Measurements from ENCODE around the gene FPR1. TPM values are rescaled to one million over a fixed set of nuclear protein-coding genes. Genes with fewer than 3 reads are reported as not detected.

Gene FPR1
- total and polyA plus RNA-seq, 2 donors = 3.6 to 4.7 TPM

DNA sequence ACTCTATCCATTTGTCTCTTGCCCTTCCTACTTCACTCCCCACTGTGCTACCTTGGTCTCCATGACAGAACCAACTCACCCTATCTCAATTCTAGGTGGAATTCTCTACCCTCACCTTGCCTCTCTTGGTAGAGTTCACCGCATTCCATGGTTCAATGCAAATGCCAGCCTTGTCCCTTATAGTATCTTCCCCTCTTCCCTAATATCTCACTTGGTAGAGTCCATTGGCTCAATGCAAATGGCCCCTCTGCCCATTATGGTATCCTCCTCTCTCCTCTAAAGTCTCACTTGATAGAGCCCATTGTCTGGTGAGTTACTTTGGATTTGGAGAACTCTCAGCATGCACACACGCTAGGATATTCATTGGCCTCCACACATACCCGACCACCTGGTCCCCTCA is 35.8 kb downstream of the FPR1 start:
- 97% methylated on average over 3 of the region's 3 CpGs for WGBS
- DNase-seq (ENCODE audit: low read depth in 6 of 9, low spot score in 9 of 9) = no peak
- Histone ChIP-seq H3K4me1 (ENCODE audit: control insufficient read depth in 2 of 2, insufficient read depth in 2 of 2, low read length in 2 of 2) (no peaks in the 10 kb centered on the region), H3K27me3 (ENCODE audit: control insufficient read depth in 2 of 2, insufficient read depth in 1 of 2, low read length in 1 of 2) (peaks cover 16 to 34% of the 10 kb centered on the region in 2 donors), H3K4me3 (ENCODE audit: low read length in 2 of 2) (no peak overlapping the region), H3K9me3 (ENCODE audit: control insufficient read depth in 2 of 2, insufficient read depth in 1 of 2, low read length in 1 of 2) (no peaks in the 10 kb centered on the region), H3K36me3 (ENCODE audit: control insufficient read depth in 2 of 2, insufficient read depth in 2 of 2, low read length in 1 of 2) (no peaks in the 10 kb centered on the region), H3K27ac (ENCODE audit: low read depth in 1 of 2, low read length in 1 of 2) (no peak overlapping the region)

DNA sequence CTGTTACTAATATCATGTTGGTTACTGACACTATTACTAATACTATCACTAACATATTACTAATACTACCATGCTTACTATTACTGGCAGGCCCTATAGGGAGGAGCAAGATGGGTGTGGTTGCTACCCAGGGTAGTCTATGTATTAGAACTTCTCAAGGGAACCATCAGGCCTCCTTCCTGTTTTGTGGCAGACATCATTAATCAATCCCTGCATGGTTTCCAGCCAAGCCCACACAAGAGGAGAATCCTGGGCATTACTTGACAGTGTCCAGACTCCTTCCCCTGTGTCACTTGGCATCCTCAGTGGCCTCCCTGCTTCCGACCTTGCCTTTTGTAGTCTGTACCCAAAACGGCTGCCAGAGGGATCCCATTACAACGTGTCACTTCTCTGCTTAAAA is 36.8 kb downstream of the FPR1 start:
- no peak for DNase-seq (ENCODE audit: low read depth in 6 of 9, low spot score in 9 of 9)
- 95% methylated on average over 3 of the region's 3 CpGs for whole genome bisulfite sequencing
- Histone ChIP-seq H3K27ac (ENCODE audit: low read depth in 1 of 2, low read length in 1 of 2) (no peak overlapping the region), H3K4me1 (ENCODE audit: control insufficient read depth in 2 of 2, insufficient read depth in 2 of 2, low read length in 2 of 2) (no peaks in the 10 kb centered on the region), H3K4me3 (ENCODE audit: low read length in 2 of 2) (no peak overlapping the region), H3K36me3 (ENCODE audit: control insufficient read depth in 2 of 2, insufficient read depth in 2 of 2, low read length in 1 of 2) (no peaks in the 10 kb centered on the region), H3K27me3 (ENCODE audit: control insufficient read depth in 2 of 2, insufficient read depth in 1 of 2, low read length in 1 of 2) (peaks cover 14 to 25% of the 10 kb centered on the region in 2 donors), H3K9me3 (ENCODE audit: control insufficient read depth in 2 of 2, insufficient read depth in 1 of 2, low read length in 1 of 2) (no peaks in the 10 kb centered on the region)

DNA sequence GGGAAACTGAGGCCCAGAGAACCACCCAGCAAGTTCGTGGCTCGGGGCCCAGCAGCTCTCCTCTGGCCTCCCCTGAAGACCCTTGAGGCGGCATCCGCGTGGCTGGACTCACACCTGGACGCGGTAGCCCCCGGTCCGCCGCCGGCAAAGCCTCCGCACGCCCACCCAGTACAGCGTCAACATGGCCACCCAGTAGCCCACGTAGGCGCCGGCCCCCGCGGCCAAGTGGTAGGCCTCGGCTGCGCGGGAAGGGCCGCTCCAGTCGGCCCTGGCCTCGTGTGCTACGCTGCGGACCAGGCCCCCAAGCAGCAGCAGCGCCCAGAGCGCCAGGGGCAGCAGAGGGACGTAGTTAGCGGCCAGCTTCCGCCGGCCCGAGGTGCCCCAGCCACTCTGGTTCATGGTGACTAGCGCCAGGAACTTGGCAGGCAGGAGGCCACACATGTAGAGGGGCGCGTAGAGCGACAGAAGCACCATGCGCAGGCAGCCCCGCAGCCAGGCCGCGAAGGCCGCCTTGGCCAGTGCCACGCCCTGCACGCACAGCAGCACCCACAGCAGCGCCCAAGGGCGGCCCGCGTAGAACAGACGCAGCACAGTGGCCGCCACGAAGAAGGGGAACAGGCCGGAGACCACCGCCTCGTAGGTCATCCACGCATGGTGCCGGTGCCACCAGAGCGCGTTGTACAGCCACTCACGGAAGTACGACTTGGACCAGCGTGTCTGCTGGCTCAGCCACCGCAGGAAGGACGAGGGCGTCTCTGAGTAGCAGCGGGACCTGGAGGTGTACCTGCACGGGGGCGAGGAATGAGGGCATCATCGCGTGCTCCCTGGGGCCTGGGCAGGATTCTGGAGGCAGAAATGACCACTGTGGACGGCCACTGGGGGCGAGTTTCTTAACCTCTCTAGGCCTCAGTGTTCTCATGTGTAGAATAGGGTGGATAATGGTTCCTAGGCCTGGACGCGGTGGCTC is 38.1 kb downstream of the FPR1 start:
- Histone ChIP-seq H3K27me3 (ENCODE audit: control insufficient read depth in 2 of 2, insufficient read depth in 1 of 2, low read length in 1 of 2) (peaks cover 3 to 14% of the 10 kb centered on the region in 2 donors), H3K27ac (ENCODE audit: low read depth in 1 of 2, low read length in 1 of 2) (no peak overlapping the region), H3K4me3 (ENCODE audit: low read length in 2 of 2) (no peak overlapping the region), H3K4me1 (ENCODE audit: control insufficient read depth in 2 of 2, insufficient read depth in 2 of 2, low read length in 2 of 2) (no peaks in the 10 kb centered on the region), H3K36me3 (ENCODE audit: control insufficient read depth in 2 of 2, insufficient read depth in 2 of 2, low read length in 1 of 2) (no peaks in the 10 kb centered on the region), H3K9me3 (ENCODE audit: control insufficient read depth in 2 of 2, insufficient read depth in 1 of 2, low read length in 1 of 2) (no peaks in the 10 kb centered on the region)
- WGBS = 96% methylated on average over 74 of the region's 74 CpGs
- no peak for DNase-seq (ENCODE audit: low read depth in 6 of 9, low spot score in 9 of 9)

DNA sequence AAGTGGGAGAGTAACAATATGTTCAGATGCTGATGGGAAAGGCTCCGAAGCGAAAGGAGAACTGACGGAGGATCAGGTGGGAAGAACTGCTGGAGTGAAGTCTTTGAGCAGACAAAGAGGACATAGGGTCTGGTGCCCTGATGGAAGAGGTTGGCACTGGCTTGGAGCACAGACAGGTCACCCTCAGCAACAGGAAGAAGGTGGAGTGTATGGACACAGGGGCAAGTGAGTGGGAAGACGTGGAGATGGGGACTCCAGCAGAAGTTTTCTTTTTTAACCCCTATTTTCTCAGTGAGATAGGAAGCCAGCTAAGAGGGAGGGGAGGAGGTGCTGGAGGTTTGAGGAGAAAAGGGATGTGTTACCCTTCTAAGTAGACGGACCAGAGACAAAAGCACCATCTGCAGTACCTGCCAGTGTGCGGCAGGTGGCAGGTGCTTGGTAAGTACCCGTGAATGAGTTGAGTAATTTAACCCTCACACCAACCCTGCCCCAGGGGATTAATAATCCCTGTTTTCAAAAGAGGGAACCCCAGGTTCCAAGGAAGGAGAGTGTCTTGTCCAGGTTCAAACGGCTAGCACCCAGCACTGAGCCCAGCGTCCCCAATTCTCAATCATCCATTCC is 39.1 kb downstream of the FPR1 start:
- Histone ChIP-seq H3K27ac (ENCODE audit: low read depth in 1 of 2, low read length in 1 of 2) (no peak overlapping the region), H3K36me3 (ENCODE audit: control insufficient read depth in 2 of 2, insufficient read depth in 2 of 2, low read length in 1 of 2) (no peaks in the 10 kb centered on the region), H3K4me1 (ENCODE audit: control insufficient read depth in 2 of 2, insufficient read depth in 2 of 2, low read length in 2 of 2) (no peaks in the 10 kb centered on the region), H3K4me3 (ENCODE audit: low read length in 2 of 2) (no peak overlapping the region), H3K9me3 (ENCODE audit: control insufficient read depth in 2 of 2, insufficient read depth in 1 of 2, low read length in 1 of 2) (no peaks in the 10 kb centered on the region), H3K27me3 (ENCODE audit: control insufficient read depth in 2 of 2, insufficient read depth in 1 of 2, low read length in 1 of 2) (peaks cover 3 to 6% of the 10 kb centered on the region in 2 donors)
- WGBS = 56% methylated on average over 9 of the region's 9 CpGs
- peak in 1 of 9 donors; percentile 22 for DNase-seq (ENCODE audit: low read depth in 6 of 9, low spot score in 9 of 9)

DNA sequence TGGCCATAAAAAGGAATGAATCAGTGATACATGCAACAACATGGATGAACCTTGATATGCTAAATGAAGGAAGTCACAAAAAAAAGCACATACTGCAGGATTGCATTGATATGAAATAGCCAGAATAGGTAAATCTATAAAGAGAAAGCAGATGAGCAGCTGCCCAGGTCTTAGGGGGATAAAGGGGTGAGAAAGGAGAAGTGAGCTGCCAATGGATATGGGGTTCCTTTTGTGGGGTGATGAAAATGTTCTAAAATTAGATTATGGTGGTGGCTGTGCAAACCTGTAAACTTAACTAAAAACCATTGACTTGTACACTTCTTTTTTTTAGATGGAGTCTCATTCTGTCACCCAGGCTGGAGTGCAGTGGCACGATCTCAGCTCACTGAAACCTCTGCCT is 40.0 kb downstream of the FPR1 start:
- no peak for DNase-seq (ENCODE audit: low read depth in 6 of 9, low spot score in 9 of 9)
- Histone ChIP-seq H3K4me3 (ENCODE audit: low read length in 2 of 2) (no peak overlapping the region), H3K27ac (ENCODE audit: low read depth in 1 of 2, low read length in 1 of 2) (no peak overlapping the region), H3K9me3 (ENCODE audit: control insufficient read depth in 2 of 2, insufficient read depth in 1 of 2, low read length in 1 of 2) (no peaks in the 10 kb centered on the region), H3K4me1 (ENCODE audit: control insufficient read depth in 2 of 2, insufficient read depth in 2 of 2, low read length in 2 of 2) (no peaks in the 10 kb centered on the region), H3K27me3 (ENCODE audit: control insufficient read depth in 2 of 2, insufficient read depth in 1 of 2, low read length in 1 of 2) (peaks cover 3% of the 10 kb centered on the region in 2 donors), H3K36me3 (ENCODE audit: control insufficient read depth in 2 of 2, insufficient read depth in 2 of 2, low read length in 1 of 2) (no peaks in the 10 kb centered on the region)
- 94% methylated on average over 1 of the region's 1 CpG for WGBS

DNA sequence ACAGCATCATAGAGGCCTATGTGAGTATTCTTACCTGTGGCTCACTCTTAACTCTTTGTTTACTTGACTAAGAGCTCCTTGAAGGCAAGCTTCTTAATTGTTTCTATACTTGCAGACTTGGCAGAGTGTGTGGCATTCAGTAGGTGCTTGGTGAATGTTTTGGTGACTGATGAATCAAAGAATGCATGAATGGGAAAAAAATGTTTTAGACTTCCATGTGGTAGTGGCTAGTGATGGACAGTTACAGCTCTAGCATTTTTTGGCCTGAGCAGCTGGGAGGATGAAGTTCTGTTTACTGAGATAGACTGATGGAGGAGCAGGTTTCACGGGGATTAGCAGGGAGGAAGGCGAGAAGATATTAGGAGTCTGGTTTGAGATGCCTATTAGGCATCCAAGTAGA is 41.5 kb downstream of the FPR1 start:
- Histone ChIP-seq H3K36me3 (ENCODE audit: control insufficient read depth in 2 of 2, insufficient read depth in 2 of 2, low read length in 1 of 2) (no peaks in the 10 kb centered on the region), H3K9me3 (ENCODE audit: control insufficient read depth in 2 of 2, insufficient read depth in 1 of 2, low read length in 1 of 2) (no peaks in the 10 kb centered on the region), H3K4me3 (ENCODE audit: low read length in 2 of 2) (no peak overlapping the region), H3K4me1 (ENCODE audit: control insufficient read depth in 2 of 2, insufficient read depth in 2 of 2, low read length in 2 of 2) (peaks cover 0 to 1% of the 10 kb centered on the region in 2 donors), H3K27ac (ENCODE audit: low read depth in 1 of 2, low read length in 1 of 2) (no peak overlapping the region), H3K27me3 (ENCODE audit: control insufficient read depth in 2 of 2, insufficient read depth in 1 of 2, low read length in 1 of 2) (peaks cover 2 to 3% of the 10 kb centered on the region in 2 donors)
- DNase-seq (ENCODE audit: low read depth in 6 of 9, low spot score in 9 of 9) = no peak
- WGBS = 88% methylated on average over 2 of the region's 2 CpGs

DNA sequence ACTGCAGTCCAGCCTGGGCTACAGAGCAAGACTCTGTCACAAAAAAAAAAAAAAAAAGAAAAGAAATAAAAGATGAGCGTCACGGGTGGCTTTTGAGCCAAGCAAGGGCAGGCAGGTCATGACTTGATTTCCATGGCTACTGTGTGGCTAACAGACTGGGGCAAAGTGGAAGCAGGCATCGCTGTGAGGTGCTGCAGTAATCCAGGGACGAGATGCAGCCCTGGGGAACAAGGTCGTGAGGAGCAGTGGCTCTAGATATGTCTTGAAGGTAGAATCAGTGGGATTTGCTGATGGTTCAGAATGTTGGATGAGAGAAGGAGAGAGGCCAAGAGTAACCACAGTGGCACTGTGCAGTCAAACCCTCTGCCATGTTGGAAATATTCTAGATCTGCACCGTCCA is 42.1 kb downstream of the FPR1 start:
- H3K36me3 ChIP-seq (ENCODE audit: control insufficient read depth in 2 of 2, insufficient read depth in 2 of 2, low read length in 1 of 2) = no peaks in the 10 kb centered on the region
- H3K27me3 ChIP-seq (ENCODE audit: control insufficient read depth in 2 of 2, insufficient read depth in 1 of 2, low read length in 1 of 2) = peaks cover 2 to 3% of the 10 kb centered on the region in 2 donors
- no peak overlapping the region for H3K27ac ChIP-seq (ENCODE audit: low read depth in 1 of 2, low read length in 1 of 2)
- no peaks in the 10 kb centered on the region for H3K9me3 ChIP-seq (ENCODE audit: control insufficient read depth in 2 of 2, insufficient read depth in 1 of 2, low read length in 1 of 2)
- peaks cover 0 to 6% of the 10 kb centered on the region in 2 donors for H3K4me1 ChIP-seq (ENCODE audit: control insufficient read depth in 2 of 2, insufficient read depth in 2 of 2, low read length in 2 of 2)
- 91% methylated on average over 6 of the region's 6 CpGs for WGBS
- H3K4me3 ChIP-seq (ENCODE audit: low read length in 2 of 2) = no peak overlapping the region
- no peak for DNase-seq (ENCODE audit: low read depth in 6 of 9, low spot score in 9 of 9)

DNA sequence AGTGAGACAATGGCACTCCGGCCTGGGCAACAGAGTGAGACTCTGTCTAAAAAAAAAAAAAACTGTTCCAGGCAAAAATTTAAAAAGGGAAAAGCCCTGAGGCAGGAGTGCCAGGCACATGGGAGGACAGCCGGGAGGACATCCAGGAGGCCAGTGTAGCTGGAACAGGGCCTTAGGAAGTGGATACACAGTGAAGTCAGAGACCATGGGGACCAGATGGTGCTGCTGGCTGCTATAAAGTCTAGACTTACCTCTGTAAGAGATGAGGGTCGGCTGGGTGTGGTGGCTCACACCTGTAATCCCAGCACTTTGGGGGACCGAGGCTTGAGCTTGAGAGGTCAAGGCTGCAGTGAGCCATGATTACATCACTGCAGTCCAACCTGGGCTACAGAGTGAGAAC is 42.9 kb downstream of the FPR1 start:
- Histone ChIP-seq H3K4me1 (ENCODE audit: control insufficient read depth in 2 of 2, insufficient read depth in 2 of 2, low read length in 2 of 2) (peaks cover 0 to 8% of the 10 kb centered on the region in 2 donors), H3K36me3 (ENCODE audit: control insufficient read depth in 2 of 2, insufficient read depth in 2 of 2, low read length in 1 of 2) (no peaks in the 10 kb centered on the region), H3K27me3 (ENCODE audit: control insufficient read depth in 2 of 2, insufficient read depth in 1 of 2, low read length in 1 of 2) (peaks cover 2 to 3% of the 10 kb centered on the region in 2 donors), H3K9me3 (ENCODE audit: control insufficient read depth in 2 of 2, insufficient read depth in 1 of 2, low read length in 1 of 2) (no peaks in the 10 kb centered on the region), H3K27ac (ENCODE audit: low read depth in 1 of 2, low read length in 1 of 2) (no peak overlapping the region), H3K4me3 (ENCODE audit: low read length in 2 of 2) (no peak overlapping the region)
- 93% methylated on average over 4 of the region's 4 CpGs for WGBS
- no peak for DNase-seq (ENCODE audit: low read depth in 6 of 9, low spot score in 9 of 9)

DNA sequence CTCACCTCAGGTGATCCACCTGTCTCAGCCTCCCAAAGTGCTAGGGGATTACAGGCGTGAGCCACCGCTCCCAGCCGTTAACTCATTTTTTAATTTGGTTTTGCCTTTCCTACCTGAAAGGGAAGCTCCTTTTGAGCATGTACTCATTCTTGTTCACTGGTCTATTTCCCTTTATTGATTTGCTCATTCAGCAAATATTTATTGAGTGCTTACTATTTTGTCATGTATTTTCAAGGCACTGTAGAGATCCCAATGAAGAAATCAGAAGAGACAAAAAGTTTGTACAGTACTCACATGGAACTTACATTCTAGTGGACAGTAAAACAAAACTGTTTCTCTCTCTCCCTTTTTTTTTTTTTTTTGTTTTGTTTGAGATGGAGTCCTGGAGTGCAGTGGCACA is 44.8 kb downstream of the FPR1 start:
- Histone ChIP-seq H3K4me3 (ENCODE audit: low read length in 2 of 2) (no peak overlapping the region), H3K36me3 (ENCODE audit: control insufficient read depth in 2 of 2, insufficient read depth in 2 of 2, low read length in 1 of 2) (no peaks in the 10 kb centered on the region), H3K27ac (ENCODE audit: low read depth in 1 of 2, low read length in 1 of 2) (no peak overlapping the region), H3K9me3 (ENCODE audit: control insufficient read depth in 2 of 2, insufficient read depth in 1 of 2, low read length in 1 of 2) (no peaks in the 10 kb centered on the region), H3K4me1 (ENCODE audit: control insufficient read depth in 2 of 2, insufficient read depth in 2 of 2, low read length in 2 of 2) (peaks cover 9 to 25% of the 10 kb centered on the region in 2 donors), H3K27me3 (ENCODE audit: control insufficient read depth in 2 of 2, insufficient read depth in 1 of 2, low read length in 1 of 2) (peaks cover 18 to 20% of the 10 kb centered on the region in 2 donors)
- DNase-seq (ENCODE audit: low read depth in 6 of 9, low spot score in 9 of 9) = no peak
- 98% methylated on average over 3 of the region's 3 CpGs for WGBS

All from thymus (tissue), 11 donors.